IMR-90 (cell line): ENCODE measurements around the gene IGLL1. TPM values are rescaled to one million over a fixed set of nuclear protein-coding genes. Genes with fewer than 3 reads are reported as not detected.

Experiments used
- ATAC-seq: fragments of 200-7000 bp; cut with Tn5 transposase; 2 replicates; pipeline ENCODE4 v1.9.1; 2020; ENCODE audit warnings: low read depth, mild to moderate bottlenecking, moderate library complexity
- BruUV-seq: library from RNA; stranded (reverse); fragments of 400-500 nt; replicated peaks from 2 replicates; lab custom pipeline; 2021; lab: Mats Ljungman, UMichigan
- CTCF ChIA-PET: fragments of 300-600 bp; formaldehyde crosslinking; extraction: SDS; loops from one replicate; lab custom pipeline; 2021; ENCODE audit warnings: antibody characterized with exemption; lab: Yijun Ruan, JAX
- POLR2A ChIA-PET: fragments of 300-600 bp; sonication (Branson Sonifier 250); formaldehyde crosslinking; loops from one replicate; lab custom pipeline; 2022; ENCODE audit warnings: antibody characterized with exemption; ENCODE audit not compliant: unreplicated experiment; lab: Charles Lee
- DNase-seq: peaks from one replicate; pipeline ENCODE4 v3.0.0; 2013
- H2AFZ ChIP-seq: replicated peaks from 2 replicates; pipeline ENCODE3; 2013; ENCODE audit warnings: low read length, mild to moderate bottlenecking; ENCODE audit not compliant: poor library complexity
- H2AK5ac ChIP-seq: 2 replicates; pipeline ENCODE4 v1.6.1; 2013; ENCODE audit warnings: low read depth, low read length, inconsistent platforms
- H2AK9ac ChIP-seq: replicated peaks from 2 replicates; pipeline ENCODE3; 2013; ENCODE audit warnings: mild to moderate bottlenecking, low read depth, low read length, moderate library complexity; ENCODE audit not compliant: poor library complexity
- H2BK120ac ChIP-seq: 2 replicates; pipeline ENCODE4 v1.6.1; 2013; ENCODE audit warnings: low read depth, low read length, inconsistent platforms
- H2BK15ac ChIP-seq: 3 replicates; pipeline ENCODE4 v1.6.1; 2013; ENCODE audit warnings: low read depth, low read length, inconsistent platforms
- H2BK20ac ChIP-seq: 2 replicates; pipeline ENCODE4 v1.6.1; 2013; ENCODE audit warnings: low read depth, mild to moderate bottlenecking, inconsistent platforms, low read length, moderate library complexity
- H2BK5ac ChIP-seq: 2 replicates; pipeline ENCODE4 v1.6.1; 2013; ENCODE audit warnings: mild to moderate bottlenecking, low read depth, low read length, inconsistent platforms; ENCODE audit not compliant: poor library complexity, severe bottlenecking
- H3K14ac ChIP-seq: replicated peaks from 2 replicates; pipeline ENCODE4 v1.6.1; 2013; ENCODE audit warnings: low read depth, low read length, inconsistent platforms
- H3K18ac ChIP-seq: 2 replicates; pipeline ENCODE4 v1.6.1; 2013; ENCODE audit warnings: low read depth, low read length, control low read depth
- H3K23ac ChIP-seq: 2 replicates; pipeline ENCODE4 v1.6.1; 2013; ENCODE audit warnings: low read depth, low read length, inconsistent platforms
- H3K27ac ChIP-seq: 2 replicates; pipeline ENCODE4 v1.5.1; 2013; ENCODE audit warnings: mild to moderate bottlenecking, control low read depth, low read length; ENCODE audit not compliant: insufficient read depth
- H3K27me3 ChIP-seq: 2 replicates; pipeline ENCODE4 v1.6.1; 2013; ENCODE audit warnings: low read length; ENCODE audit not compliant: control insufficient read depth, insufficient read depth
- H3K36me3 ChIP-seq: 2 replicates; pipeline ENCODE4 v1.6.1; 2013; ENCODE audit warnings: low read length, mixed read lengths; ENCODE audit not compliant: control insufficient read depth, insufficient read depth
- H3K4ac ChIP-seq: 2 replicates; pipeline ENCODE4 v1.6.1; 2013; ENCODE audit warnings: low read depth, low read length, inconsistent platforms
- H3K4me1 ChIP-seq: 2 replicates; pipeline ENCODE4 v1.6.1; 2013; ENCODE audit warnings: low read length, mixed read lengths; ENCODE audit not compliant: control insufficient read depth, insufficient read depth
- H3K4me2 ChIP-seq: 2 replicates; pipeline ENCODE4 v1.6.1; 2013; ENCODE audit warnings: low read depth, mild to moderate bottlenecking, control low read depth, low read length, moderate library complexity
- H3K4me3 ChIP-seq: 2 replicates; pipeline ENCODE4 v1.5.1; 2013; ENCODE audit warnings: low read depth, mild to moderate bottlenecking, control low read depth, low read length, moderate library complexity; ENCODE audit not compliant: insufficient read depth
- H3K56ac ChIP-seq: 2 replicates; pipeline ENCODE4 v1.6.1; 2013; ENCODE audit warnings: low read length, inconsistent platforms; ENCODE audit not compliant: insufficient read depth; ENCODE audit errors: extremely low read depth
- H3K79me1 ChIP-seq, 2 experiments: 2 replicates each; pipeline ENCODE4 v1.6.1; 2013; ENCODE audit warnings: low read length in 2 of 2, inconsistent platforms in 1 of 2, low read depth in 1 of 2
- H3K9ac ChIP-seq: 2 replicates; pipeline ENCODE4 v1.6.1; 2013; ENCODE audit warnings: low read depth, low read length, control low read depth
- H3K9me1 ChIP-seq: 2 replicates; pipeline ENCODE4 v1.6.1; 2013; ENCODE audit warnings: low read length, inconsistent platforms; ENCODE audit not compliant: insufficient read depth
- H3K9me3 ChIP-seq: 2 replicates; pipeline ENCODE4 v1.6.1; 2013; ENCODE audit warnings: low read length; ENCODE audit not compliant: control insufficient read depth, insufficient read depth
- H4K20me1 ChIP-seq: 2 replicates; pipeline ENCODE4 v1.6.1; 2013; ENCODE audit warnings: low read length, inconsistent platforms; ENCODE audit not compliant: insufficient read depth
- H4K5ac ChIP-seq: 2 replicates; pipeline ENCODE4 v1.6.1; 2013; ENCODE audit warnings: mild to moderate bottlenecking, low read depth, low read length, control low read depth
- H4K8ac ChIP-seq, 2 experiments: 2 replicates each; pipeline ENCODE4 v1.6.1; 2013; ENCODE audit warnings: low read depth in 2 of 2, low read length in 2 of 2, control low read depth in 1 of 2, inconsistent platforms in 1 of 2
- H4K91ac ChIP-seq: 2 replicates; pipeline ENCODE4 v1.6.1; 2013; ENCODE audit warnings: low read depth, low read length, inconsistent platforms; ENCODE audit not compliant: insufficient read depth
- BHLHE40 ChIP-seq: fragments of 150-350 bp; IDR thresholded peaks from 2 replicates; pipeline ENCODE4 v1.6.1; 2016; ENCODE audit warnings: mild to moderate bottlenecking, low read depth, low read length
- CEBPB ChIP-seq: IDR thresholded peaks from 2 replicates; pipeline ENCODE4 v1.6.1; 2012; ENCODE audit warnings: low read depth, low read length, improper control_type of control experiment
- CHD1 ChIP-seq: IDR thresholded peaks from 2 replicates; pipeline ENCODE4 v1.6.1; 2012; ENCODE audit warnings: low read depth, low read length, improper control_type of control experiment
- FOS ChIP-seq: fragments of 150-350 bp; IDR thresholded peaks from 2 replicates; pipeline ENCODE4 v1.6.1; 2016; ENCODE audit warnings: low read depth, low read length
- MAFK ChIP-seq: IDR thresholded peaks from 2 replicates; pipeline ENCODE4 v1.6.1; 2012; ENCODE audit warnings: low read depth, low read length, improper control_type of control experiment
- MAZ ChIP-seq: IDR thresholded peaks from 2 replicates; pipeline ENCODE4 v1.6.1; 2012; ENCODE audit warnings: low read depth, mild to moderate bottlenecking, low read length, improper control_type of control experiment, moderate library complexity, borderline replicate concordance
- MXI1 ChIP-seq: IDR thresholded peaks from 2 replicates; pipeline ENCODE4 v1.6.1; 2012; ENCODE audit warnings: low read depth, mild to moderate bottlenecking, low read length, moderate library complexity, borderline replicate concordance
- NFE2L2 ChIP-seq: fragments of 150-350 bp; IDR thresholded peaks from 2 replicates; pipeline ENCODE4 v1.6.1; 2016; ENCODE audit warnings: low read depth, mild to moderate bottlenecking, low read length
- POLR2A ChIP-seq: IDR thresholded peaks from 2 replicates; pipeline ENCODE4 v1.6.1; 2012; ENCODE audit warnings: mild to moderate bottlenecking, low read depth, low read length
- RAD21 ChIP-seq: IDR thresholded peaks from 2 replicates; pipeline ENCODE4 v1.6.1; 2012; ENCODE audit warnings: low read length, improper control_type of control experiment
- RCOR1 ChIP-seq: IDR thresholded peaks from 2 replicates; pipeline ENCODE4 v1.6.1; 2012; ENCODE audit warnings: mild to moderate bottlenecking, low read length, improper control_type of control experiment; ENCODE audit not compliant: insufficient replicate concordance
- RFX5 ChIP-seq: IDR thresholded peaks from 2 replicates; pipeline ENCODE4 v1.8.0; 2012; ENCODE audit warnings: low read depth, mild to moderate bottlenecking, low read length, moderate library complexity
- SMC3 ChIP-seq: fragments of 150-350 bp; IDR thresholded peaks from 2 replicates; pipeline ENCODE4 v1.6.1; 2016; ENCODE audit warnings: low read depth, mild to moderate bottlenecking, antibody characterized with exemption, low read length, moderate library complexity
- WGBS, 2 experiments: methylation state at CpG; one replicate each; pipeline versions ENCODE4 v1.1.5 to v1.1.7; 2013; ENCODE audit warnings: missing lambda C conversion rate in 2 of 2; ENCODE audit not compliant: insufficient read length in 1 of 2; ENCODE audit errors: extremely low coverage in 2 of 2; 5-methylcytosine and 5-hydroxymethylcytosine counted together
- dilution Hi-C: fragments of 300-500 bp; cut with HindIII; formaldehyde crosslinking; loops from one replicate; pipeline ENCODE4 v1.14.3; 2018; ENCODE audit warnings: low sequenced_read_pairs; ENCODE audit not compliant: unreplicated experiment
- in situ Hi-C: fragments of 300-500 bp; cut with MboI; formaldehyde crosslinking; loops from 3 replicates; pipeline ENCODE4 v1.14.3; 2019; ENCODE audit warnings: low sequenced_read_pairs, inconsistent platforms, mixed read lengths
- intact Hi-C: fragments of 100-400 bp; cut with micrococcal nuclease; formaldehyde crosslinking; loops from 2 replicates; pipeline ENCODE4 v1.10.0; 2022
- polyA plus RNA-seq, 3 experiments: library from polyadenylated mRNA; depleted of rRNA; stranded (reverse); fragments of >200 nt; gene quantifications; 2 replicates each; pipeline ENCODE4 v1.2.3, GENCODE V29; 2012; ENCODE audit warnings: low replicate concordance in 1 of 3
- total RNA-seq: library from RNA; depleted of rRNA; stranded (reverse); fragments of >200 nt; gene quantifications from 2 replicates; pipeline ENCODE4 v1.2.3, GENCODE V29; 2012
- TF ChIP-seq, protein P1 (sequence below): fragments of 150-350 bp; IDR thresholded peaks from 2 replicates; pipeline ENCODE4 v1.6.1; 2016; ENCODE audit warnings: low read depth, mild to moderate bottlenecking, low read length, moderate library complexity, borderline replicate concordance
- TF ChIP-seq, protein P2 (sequence below): fragments of 150-350 bp; IDR thresholded peaks from 2 replicates; pipeline ENCODE4 v1.6.1; 2017; ENCODE audit warnings: mild to moderate bottlenecking, antibody characterized with exemption, low read length, low read depth
- TF ChIP-seq, protein P3 (sequence below): conservative IDR thresholded peaks from 2 replicates; pipeline ENCODE4 v1.5.1; 2012; ENCODE audit warnings: mild to moderate bottlenecking, low read depth, low read length, improper control_type of control experiment

Gene IGLL1
- total and polyA plus RNA-seq, 2 of the 4 experiments (the other 2 are of a cell fraction): not detected

DNA sequence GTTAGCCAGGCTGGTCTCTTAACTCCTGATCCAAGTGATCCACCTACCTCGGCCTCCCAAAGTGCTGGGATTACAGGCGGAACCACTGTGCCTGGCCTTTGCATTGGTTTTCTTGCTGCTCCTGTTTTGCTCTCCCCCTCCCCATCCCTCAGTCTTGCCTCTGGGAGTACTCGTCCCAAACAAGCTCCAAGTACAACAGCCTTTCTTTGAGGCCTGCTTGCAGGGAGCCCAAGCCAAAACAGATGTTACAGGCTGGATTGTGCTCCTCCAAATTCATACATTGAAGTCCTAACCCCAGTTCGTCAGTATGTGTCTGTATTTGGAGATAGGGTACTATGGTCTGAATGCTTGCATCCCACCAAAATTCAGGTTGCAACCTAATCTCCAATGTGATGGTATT lies 8.6 kb downstream of the IGLL1 start:
- BruUV-seq: no TSS peak
- Histone ChIP-seq H4K8ac (no peak overlapping the region), H3K27me3 (peaks cover 18% of the 10 kb centered on the region), H3K36me3 (no peaks in the 10 kb centered on the region), H3K23ac (no peak overlapping the region), H3K9ac (no peak overlapping the region), H3K79me1 (no peaks in the 10 kb centered on the region), H2BK20ac (no peak overlapping the region), H3K9me3 (no peaks in the 10 kb centered on the region), H3K27ac (no peak overlapping the region), H3K4me1 (no peaks in the 10 kb centered on the region), H3K4me2 (no peak overlapping the region), H2BK5ac (no peak overlapping the region), H3K56ac (no peak overlapping the region), H3K4ac (no peak overlapping the region), H4K5ac (no peak overlapping the region), H2AK5ac (no peak overlapping the region), H3K14ac (no peak overlapping the region), H2AFZ (no peak overlapping the region), H3K18ac (no peak overlapping the region), H4K91ac (no peak overlapping the region), H3K9me1 (no peaks in the 10 kb centered on the region), H4K20me1 (no peaks in the 10 kb centered on the region), H2AK9ac (no peak overlapping the region), H2BK15ac (no peak overlapping the region), H2BK120ac (no peak overlapping the region), H3K4me3 (no peak overlapping the region)
- intact Hi-C loops (no loop called here), in situ Hi-C loops (no loop called here), dilution Hi-C loops (no loop called here)
- ChIA-PET POLR2A (no interaction called here), CTCF (no interaction called here)
- ATAC-seq (no peak), DNase-seq (no peak)
- TF ChIP-seq, protein P1, sequence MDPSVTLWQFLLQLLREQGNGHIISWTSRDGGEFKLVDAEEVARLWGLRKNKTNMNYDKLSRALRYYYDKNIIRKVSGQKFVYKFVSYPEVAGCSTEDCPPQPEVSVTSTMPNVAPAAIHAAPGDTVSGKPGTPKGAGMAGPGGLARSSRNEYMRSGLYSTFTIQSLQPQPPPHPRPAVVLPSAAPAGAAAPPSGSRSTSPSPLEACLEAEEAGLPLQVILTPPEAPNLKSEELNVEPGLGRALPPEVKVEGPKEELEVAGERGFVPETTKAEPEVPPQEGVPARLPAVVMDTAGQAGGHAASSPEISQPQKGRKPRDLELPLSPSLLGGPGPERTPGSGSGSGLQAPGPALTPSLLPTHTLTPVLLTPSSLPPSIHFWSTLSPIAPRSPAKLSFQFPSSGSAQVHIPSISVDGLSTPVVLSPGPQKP: no peak
- no peak for TF ChIP-seq MAFK
- no peak for TF ChIP-seq RFX5
- no peak for TF ChIP-seq MXI1
- no peak for TF ChIP-seq POLR2A
- TF ChIP-seq MAZ: no peak
- TF ChIP-seq BHLHE40: no peak
- TF ChIP-seq, protein P2, sequence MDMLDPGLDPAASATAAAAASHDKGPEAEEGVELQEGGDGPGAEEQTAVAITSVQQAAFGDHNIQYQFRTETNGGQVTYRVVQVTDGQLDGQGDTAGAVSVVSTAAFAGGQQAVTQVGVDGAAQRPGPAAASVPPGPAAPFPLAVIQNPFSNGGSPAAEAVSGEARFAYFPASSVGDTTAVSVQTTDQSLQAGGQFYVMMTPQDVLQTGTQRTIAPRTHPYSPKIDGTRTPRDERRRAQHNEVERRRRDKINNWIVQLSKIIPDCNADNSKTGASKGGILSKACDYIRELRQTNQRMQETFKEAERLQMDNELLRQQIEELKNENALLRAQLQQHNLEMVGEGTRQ: no peak
- TF ChIP-seq, protein P3, sequence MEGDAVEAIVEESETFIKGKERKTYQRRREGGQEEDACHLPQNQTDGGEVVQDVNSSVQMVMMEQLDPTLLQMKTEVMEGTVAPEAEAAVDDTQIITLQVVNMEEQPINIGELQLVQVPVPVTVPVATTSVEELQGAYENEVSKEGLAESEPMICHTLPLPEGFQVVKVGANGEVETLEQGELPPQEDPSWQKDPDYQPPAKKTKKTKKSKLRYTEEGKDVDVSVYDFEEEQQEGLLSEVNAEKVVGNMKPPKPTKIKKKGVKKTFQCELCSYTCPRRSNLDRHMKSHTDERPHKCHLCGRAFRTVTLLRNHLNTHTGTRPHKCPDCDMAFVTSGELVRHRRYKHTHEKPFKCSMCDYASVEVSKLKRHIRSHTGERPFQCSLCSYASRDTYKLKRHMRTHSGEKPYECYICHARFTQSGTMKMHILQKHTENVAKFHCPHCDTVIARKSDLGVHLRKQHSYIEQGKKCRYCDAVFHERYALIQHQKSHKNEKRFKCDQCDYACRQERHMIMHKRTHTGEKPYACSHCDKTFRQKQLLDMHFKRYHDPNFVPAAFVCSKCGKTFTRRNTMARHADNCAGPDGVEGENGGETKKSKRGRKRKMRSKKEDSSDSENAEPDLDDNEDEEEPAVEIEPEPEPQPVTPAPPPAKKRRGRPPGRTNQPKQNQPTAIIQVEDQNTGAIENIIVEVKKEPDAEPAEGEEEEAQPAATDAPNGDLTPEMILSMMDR: no peak
- TF ChIP-seq CEBPB: no peak
- TF ChIP-seq SMC3: no peak
- TF ChIP-seq NFE2L2: no peak
- no peak for TF ChIP-seq CHD1
- TF ChIP-seq FOS: no peak
- TF ChIP-seq RAD21: no peak
- TF ChIP-seq RCOR1: no peak
- 77% methylated on average over 2 of the region's 4 CpGs; no CpG with 5 or more reads in 1 of the 2 experiments for WGBS, 2 experiments
